ENCODE results near the gene RPS3A. TPM values are rescaled to one million over a fixed set of nuclear protein-coding genes. Genes with fewer than 3 reads are reported as not detected.

The RPS3A gene
- total and polyA plus RNA-seq, 9 of the 15 experiments (the other 6 are each of a cell fraction or from before 2014, with no cell fraction given) = 2,102 to 5,488 (median 3,554) TPM

Small RNA genes within 50 kb of the gene (small RNA-seq; reads per million reads assigned to genes)
- not detected for gene SNORD73A
- 1.1 reads per million, percentile 64 among the genes with 10 or more reads in this experiment for gene SNORD73B

Other genes starting within 250 kb of the RPS3A start
- gene LRBA, start 84.3 kb upstream of the RPS3A start, total RNA-seq (2014; rRNA removed) = 55.5 and 60.2 TPM in 2 replicates
- 88.7 and 92.7 TPM in 2 replicates for gene LRBA, start 84.3 kb upstream of the RPS3A start, total RNA-seq (2014; rRNA removed; fragmentation: Illumina TruSeq; extraction: Trizol)
- gene LRBA, start 84.3 kb upstream of the RPS3A start, total RNA-seq (2015; rRNA removed; fragmentation: Illumina TruSeq; extraction: Trizol) = 82.6 and 87.3 TPM in 2 replicates
- gene LRBA, start 84.3 kb upstream of the RPS3A start, total RNA-seq (2021) = 63.0 and 65.9 TPM in 2 replicates
- 36.8 and 46.1 TPM in 2 replicates for gene LRBA, start 84.3 kb upstream of the RPS3A start, polyA plus RNA-seq (2011; rRNA removed)
- 46.8 and 59.7 TPM in 2 replicates for gene LRBA, start 84.3 kb upstream of the RPS3A start, polyA plus RNA-seq (2014; fragmentation: Illumina TruSeq; extraction: Trizol)
- 10 to 100 TPM; 24.2 to 32.1 TPM for gene LRBA, start 84.3 kb upstream of the RPS3A start, polyA plus RNA-seq (2014; fragmentation: Nextera tagmentation; extraction: Ambion mirVana)
- 31.9 and 34.4 TPM in 2 replicates for gene LRBA, start 84.3 kb upstream of the RPS3A start, polyA plus RNA-seq (2014; rRNA removed)
- not detected in 2 replicates for gene PRSS48, start 177.5 kb downstream of the RPS3A start, total RNA-seq (2014; rRNA removed)
- gene PRSS48, start 177.5 kb downstream of the RPS3A start, total RNA-seq (2014; rRNA removed; fragmentation: Illumina TruSeq; extraction: Trizol) = not detected in 2 replicates
- gene PRSS48, start 177.5 kb downstream of the RPS3A start, total RNA-seq (2015; rRNA removed; fragmentation: Illumina TruSeq; extraction: Trizol) = not detected in 2 replicates
- gene PRSS48, start 177.5 kb downstream of the RPS3A start, total RNA-seq (2021) = not detected in 2 replicates
- not detected in 2 replicates for gene PRSS48, start 177.5 kb downstream of the RPS3A start, polyA plus RNA-seq (2011; rRNA removed)
- not detected in 2 replicates for gene PRSS48, start 177.5 kb downstream of the RPS3A start, polyA plus RNA-seq (2014; fragmentation: Illumina TruSeq; extraction: Trizol)
- not detected for gene PRSS48, start 177.5 kb downstream of the RPS3A start, polyA plus RNA-seq (2014; fragmentation: Nextera tagmentation; extraction: Ambion mirVana)
- gene PRSS48, start 177.5 kb downstream of the RPS3A start, polyA plus RNA-seq (2014; rRNA removed) = not detected in 2 replicates
- not detected in 2 replicates for gene SH3D19, start 226.0 kb downstream of the RPS3A start, total RNA-seq (2014; rRNA removed)
- gene SH3D19, start 226.0 kb downstream of the RPS3A start, total RNA-seq (2014; rRNA removed; fragmentation: Illumina TruSeq; extraction: Trizol) = not detected in 2 replicates
- not detected in 2 replicates for gene SH3D19, start 226.0 kb downstream of the RPS3A start, total RNA-seq (2015; rRNA removed; fragmentation: Illumina TruSeq; extraction: Trizol)
- gene SH3D19, start 226.0 kb downstream of the RPS3A start, total RNA-seq (2021) = 0.42 and 0.47 TPM in 2 replicates
- not detected in 2 replicates for gene SH3D19, start 226.0 kb downstream of the RPS3A start, polyA plus RNA-seq (2011; rRNA removed)
- not detected in 2 replicates for gene SH3D19, start 226.0 kb downstream of the RPS3A start, polyA plus RNA-seq (2014; fragmentation: Illumina TruSeq; extraction: Trizol)
- gene SH3D19, start 226.0 kb downstream of the RPS3A start, polyA plus RNA-seq (2014; fragmentation: Nextera tagmentation; extraction: Ambion mirVana) = 1 to 10 TPM; 1.1 to 2.2 TPM
- gene SH3D19, start 226.0 kb downstream of the RPS3A start, polyA plus RNA-seq (2014; rRNA removed) = not detected in 2 replicates